ENCODE data around the gene LELP1. TPM values are rescaled to one million over a fixed set of nuclear protein-coding genes. Genes with fewer than 3 reads are reported as not detected.

Gene LELP1
- total RNA-seq, 1 experiment from 2014 or later, result not detected

DNA sequence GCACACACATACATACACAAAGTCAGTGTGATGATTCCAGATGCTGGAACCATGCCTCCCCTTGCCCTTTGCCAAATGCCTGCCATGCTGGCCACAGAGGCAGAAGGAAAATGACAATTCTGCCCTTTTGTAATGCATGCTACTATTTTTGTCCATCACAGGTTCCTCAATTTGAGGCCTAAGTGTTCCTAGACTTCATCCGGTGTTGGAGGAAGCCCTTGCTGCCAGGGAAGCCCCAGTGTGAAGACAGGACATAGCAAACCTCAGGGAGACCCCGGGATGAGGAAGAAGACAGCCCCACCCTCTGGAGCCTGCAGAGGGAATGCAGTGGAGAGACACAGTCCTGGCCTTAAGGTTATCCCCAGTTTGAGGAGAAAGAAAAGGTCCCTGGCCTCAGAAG is 28.6 kb downstream of the LELP1 start:
- Histone ChIP-seq H2BK5ac (ENCODE audit: insufficient read length, low read length) (no peak overlapping the region), H4K20me1 (ENCODE audit: control insufficient read depth, insufficient read depth, insufficient read length) (no peaks in the 10 kb centered on the region), H4K8ac (replicated peaks; ENCODE audit: insufficient read length, low read depth, low read length) (no peak overlapping the region), H3K79me1 (ENCODE audit: insufficient read depth, low read depth, low read length, poor library complexity, severe bottlenecking) (no peaks in the 10 kb centered on the region), H2BK12ac (ENCODE audit: insufficient read length, low read depth, low read length) (no peak overlapping the region), H3K27me3 (ENCODE audit: insufficient read depth, low read length) (no peaks in the 10 kb centered on the region), H2BK120ac (ENCODE audit: low read depth, low read length, poor library complexity, severe bottlenecking) (no peak overlapping the region), H2AFZ (ENCODE audit: low read length) (no peak overlapping the region), H3K4me1 (ENCODE audit: insufficient read depth, low read length) (no peaks in the 10 kb centered on the region), H3K23me2 (ENCODE audit: insufficient read length, low read depth, low read length, poor library complexity, severe bottlenecking) (no peaks in the 10 kb centered on the region), H4K5ac (ENCODE audit: insufficient read length, low read depth, low read length) (no peak overlapping the region), H3K4ac (ENCODE audit: low read depth, low read length) (no peak overlapping the region), H4K91ac (ENCODE audit: insufficient read length, low read depth, low read length) (no peak overlapping the region), H3T11ph (ENCODE audit: low read length) (no peak overlapping the region), H3K9ac (ENCODE audit: extremely low read depth, insufficient read length, low read length) (no peak overlapping the region), H2AK5ac (ENCODE audit: insufficient read length, low read length) (no peak overlapping the region), H3K56ac (ENCODE audit: insufficient read length, low read depth, low read length) (no peak overlapping the region), H2BK20ac (ENCODE audit: low read depth, low read length, poor library complexity, severe bottlenecking) (no peak overlapping the region), H2BK15ac (ENCODE audit: low read depth, low read length) (no peak overlapping the region), H3K4me2 (ENCODE audit: insufficient read depth, insufficient read length, low read length) (no peak overlapping the region), H3K27ac (ENCODE audit: insufficient read length, low read depth, low read length) (no peak overlapping the region), H3K9me3 (ENCODE audit: control insufficient read depth, low read depth, low read length) (no peaks in the 10 kb centered on the region), H3K23ac (ENCODE audit: insufficient read length, low read depth, low read length) (no peak overlapping the region), H3K14ac (ENCODE audit: insufficient read depth, low read length) (no peak overlapping the region), H3K79me2 (ENCODE audit: insufficient read depth, low read length) (no peaks in the 10 kb centered on the region), H3K18ac (ENCODE audit: insufficient read length, low read depth, low read length) (no peak overlapping the region)
- no CpG with 5 or more reads among the region's 2 CpGs for WGBS (ENCODE audit: extremely low coverage, insufficient read length, low lambda C conversion rate)
- peaks cover 0 to 3% of the 10 kb centered on the region in 2 experiments; a peak in 3 of 5 replicates for H3K9me3 Mint-ChIP-seq
- no peaks in the 10 kb centered on the region for H3K4me1 Mint-ChIP-seq
- TF ChIP-seq CTCF (conservative IDR thresholded peaks at IDR 0.05), result no peak
- H3K36me3 Mint-ChIP-seq (ENCODE audit: insufficient read depth in 1 of 3, low read depth in 3 of 3), result no peaks in the 10 kb centered on the region
- no peak overlapping the region for H3K4me3 Mint-ChIP-seq
- H3K27me3 Mint-ChIP-seq (ENCODE audit: low read depth), result peaks cover 5% of the 10 kb centered on the region
- no peak for DNase-seq
- H3K27ac Mint-ChIP-seq, result no peak overlapping the region

Measured in H9 (cell line).